CMK (cell line): ENCODE data around the gene VAV3.
"Not testable (repeated sequence)": the region's sequence is repeated elsewhere in the genome, so short reads cannot be mapped to it uniquely, and the experiment has no call there.

Source experiments
- DNase-seq: peaks from one replicate; pipeline ENCODE4 v3.0.0-alpha.2; 2010; ENCODE audit warnings: low read depth

Gene VAV3

DNA sequence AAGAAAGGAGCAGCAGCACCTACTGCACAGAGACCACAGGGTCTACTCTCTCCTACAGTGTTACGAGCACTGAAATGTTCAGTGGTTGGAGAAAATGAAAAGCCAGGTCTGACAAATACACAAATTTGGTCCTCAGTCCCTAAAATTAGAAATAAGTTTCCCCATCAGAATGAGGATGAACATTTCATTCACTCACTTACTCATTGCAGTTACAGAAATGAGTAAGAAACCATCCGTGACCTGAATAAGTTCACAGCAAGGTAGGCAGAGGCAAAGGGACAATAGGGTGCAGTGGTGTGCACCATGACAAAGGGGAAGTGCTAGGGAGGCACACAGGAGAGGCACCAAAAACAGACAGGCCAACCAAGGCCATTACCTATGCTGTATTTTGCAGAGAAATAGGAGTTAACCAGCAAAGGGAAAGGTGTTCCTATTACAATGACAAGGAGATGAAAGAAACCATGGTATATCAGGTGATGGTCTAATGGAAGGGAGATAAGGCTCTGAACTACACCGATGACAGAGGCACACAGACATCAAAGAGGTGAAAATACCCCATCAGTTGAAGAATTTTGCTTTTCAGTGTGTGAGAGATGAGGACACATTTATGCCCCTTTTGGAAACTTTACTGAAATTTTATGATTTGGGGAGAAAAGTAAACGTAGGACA is 29.4 kb downstream of the VAV3 start:
- DNase-seq: no peak

- DNase-seq: no peak
These were observed 30.4 kb downstream of the VAV3 start for GRCh38 chr1:107934578-107934977.

DNA sequence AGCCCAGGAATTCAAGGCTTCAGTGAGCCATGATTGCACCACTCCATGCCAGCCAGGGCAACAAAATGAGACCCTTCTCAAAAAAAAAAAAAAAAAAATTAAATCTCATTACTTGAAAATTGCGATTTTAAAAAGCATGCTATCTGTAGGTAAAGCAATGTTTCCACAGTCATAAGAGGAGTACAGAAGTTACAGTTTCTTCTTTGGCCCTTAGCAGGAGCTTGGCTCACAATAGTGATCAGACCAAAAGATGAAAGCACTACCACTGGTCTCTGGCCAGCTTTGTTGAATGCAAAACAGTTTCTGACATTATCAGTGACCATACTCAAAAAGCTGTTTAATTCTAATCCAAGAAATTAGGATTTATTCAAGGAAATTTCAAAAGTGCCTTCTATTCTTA is 31.2 kb downstream of the VAV3 start:
- DNase-seq: no peak

- DNase-seq: no peak
These were observed 34.7 kb downstream of the VAV3 start for GRCh38 chr1:107930292-107930691.

DNA sequence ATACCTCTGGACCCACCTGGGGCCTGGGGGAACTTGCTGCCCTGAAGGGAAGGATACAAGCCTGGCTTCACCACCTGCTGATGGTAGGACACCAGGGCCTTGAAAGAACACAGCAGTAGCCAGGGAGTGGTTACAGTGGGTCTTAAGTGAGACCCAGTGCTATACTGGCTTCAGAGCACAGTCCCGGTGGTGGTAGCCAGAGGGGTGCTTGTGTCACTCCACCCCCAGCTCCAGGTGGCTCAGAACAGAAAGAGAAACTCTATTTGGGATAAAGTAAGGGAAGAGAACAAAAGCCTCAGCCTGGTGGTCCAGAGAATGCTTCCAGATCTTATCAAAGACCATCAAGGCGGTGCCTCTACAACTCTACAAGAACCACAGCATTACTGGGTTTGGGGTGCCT is 37.2 kb downstream of the VAV3 start:
- no peak for DNase-seq

- no peak for DNase-seq
These were observed 38.4 kb downstream of the VAV3 start for GRCh38 chr1:107926436-107927080.

GRCh38 chr1:107925565-107925964 is 39.4 kb downstream of the VAV3 start:
- DNase-seq: no peak

- no peak for DNase-seq
These were observed 44.0 kb downstream of the VAV3 start for GRCh38 chr1:107920999-107921398.

DNA sequence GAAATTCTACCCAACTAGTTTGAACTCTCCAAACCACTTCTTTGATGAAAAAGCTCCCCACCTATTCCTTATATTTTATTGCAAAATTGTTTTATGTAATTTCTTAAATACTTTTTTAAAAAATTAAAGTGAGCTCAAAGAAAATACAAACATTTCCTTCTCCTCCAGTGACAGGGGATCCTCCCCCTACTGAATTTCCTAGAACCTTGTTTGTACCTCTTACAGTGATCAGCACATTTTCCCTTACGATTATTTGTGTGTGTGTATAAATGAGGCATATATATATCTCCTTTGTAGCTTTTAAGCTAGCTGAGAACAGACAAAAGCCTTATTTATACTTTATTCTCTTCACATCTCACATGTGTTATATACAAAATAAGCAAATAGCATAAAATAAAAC is 44.4 kb downstream of the VAV3 start:
- DNase-seq: no peak

DNA sequence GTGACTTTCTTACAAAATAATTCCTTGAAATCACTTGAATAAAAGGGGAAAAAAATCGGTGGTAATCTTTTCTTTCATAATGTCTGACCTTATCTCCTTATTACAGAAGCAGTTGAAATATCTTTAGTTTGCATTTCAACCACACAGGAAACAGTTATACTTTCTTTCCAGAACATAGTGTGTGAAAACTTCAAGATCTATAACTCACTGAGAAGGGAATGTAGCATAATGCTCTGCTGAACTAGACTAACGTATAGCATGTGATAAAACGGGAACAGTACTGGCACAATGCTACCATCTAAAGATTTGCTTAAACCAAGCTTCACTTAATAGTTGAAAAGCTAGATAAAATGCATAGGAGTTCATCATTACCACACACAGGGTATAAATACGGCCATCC is 45.0 kb downstream of the VAV3 start:
- DNase-seq: peak; percentile 36

- DNase-seq: no peak
These were observed 50.7 kb downstream of the VAV3 start for GRCh38 chr1:107914119-107914765.

GRCh38 chr1:107912656-107913055 is 52.3 kb downstream of the VAV3 start:
- no peak for DNase-seq

DNA sequence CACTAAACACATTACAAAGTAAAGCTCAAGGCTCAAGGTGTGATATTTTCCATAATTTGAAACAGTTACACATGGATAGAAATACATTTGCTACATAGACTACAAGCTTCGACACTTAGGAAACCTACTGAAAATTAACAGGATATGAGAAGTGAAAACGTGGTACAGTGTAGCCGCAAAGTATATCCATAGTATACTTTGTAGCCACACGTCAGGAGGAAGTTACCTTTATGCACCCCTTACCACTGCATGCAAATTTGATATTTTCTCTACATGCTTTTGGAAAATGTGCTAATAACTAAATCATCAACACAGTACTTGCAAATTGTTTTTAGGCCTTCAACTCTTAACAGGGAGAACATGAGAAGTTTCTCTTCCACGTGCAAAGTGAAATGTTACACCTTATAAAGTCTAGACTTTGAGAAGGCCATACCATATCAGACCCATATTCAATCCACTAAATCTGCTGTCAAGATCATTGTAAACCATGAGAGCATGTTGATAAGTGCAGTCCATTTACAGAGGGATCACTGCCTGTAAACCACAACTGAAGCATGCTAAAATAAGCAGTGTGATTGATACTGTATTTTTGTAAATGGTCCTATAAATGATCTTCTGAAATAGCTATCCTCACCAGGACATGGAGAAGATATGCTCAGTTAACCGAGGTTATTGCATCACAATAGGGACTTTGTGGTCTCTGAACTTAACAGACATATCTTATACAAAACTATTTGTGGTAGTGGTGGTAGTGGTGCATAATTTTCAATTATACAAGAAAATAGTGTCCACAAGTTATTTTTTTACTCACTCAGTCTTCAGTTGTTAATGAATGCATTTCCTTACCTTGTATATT is 64.7 kb downstream of the VAV3 start:
- DNase-seq: no peak

DNA sequence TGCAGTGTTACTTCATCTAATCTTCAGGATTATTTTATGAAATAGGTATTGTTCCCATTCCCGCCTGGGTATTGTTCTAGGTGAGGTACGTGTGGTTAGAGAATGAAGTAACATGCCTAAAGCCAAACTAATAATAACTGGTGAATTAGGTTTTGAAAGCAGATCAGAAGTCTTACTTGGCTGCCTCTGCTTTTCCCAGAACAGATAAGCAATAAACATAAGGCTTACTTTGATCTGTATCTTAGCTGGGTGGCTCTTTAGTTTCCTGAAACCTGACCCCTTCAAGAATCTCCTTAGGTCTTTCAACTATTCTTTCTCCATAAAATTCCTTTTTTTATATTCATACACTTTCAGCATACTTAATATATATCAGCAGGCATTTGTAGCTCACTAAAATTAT is 65.3 kb downstream of the VAV3 start:
- DNase-seq: no peak

DNA sequence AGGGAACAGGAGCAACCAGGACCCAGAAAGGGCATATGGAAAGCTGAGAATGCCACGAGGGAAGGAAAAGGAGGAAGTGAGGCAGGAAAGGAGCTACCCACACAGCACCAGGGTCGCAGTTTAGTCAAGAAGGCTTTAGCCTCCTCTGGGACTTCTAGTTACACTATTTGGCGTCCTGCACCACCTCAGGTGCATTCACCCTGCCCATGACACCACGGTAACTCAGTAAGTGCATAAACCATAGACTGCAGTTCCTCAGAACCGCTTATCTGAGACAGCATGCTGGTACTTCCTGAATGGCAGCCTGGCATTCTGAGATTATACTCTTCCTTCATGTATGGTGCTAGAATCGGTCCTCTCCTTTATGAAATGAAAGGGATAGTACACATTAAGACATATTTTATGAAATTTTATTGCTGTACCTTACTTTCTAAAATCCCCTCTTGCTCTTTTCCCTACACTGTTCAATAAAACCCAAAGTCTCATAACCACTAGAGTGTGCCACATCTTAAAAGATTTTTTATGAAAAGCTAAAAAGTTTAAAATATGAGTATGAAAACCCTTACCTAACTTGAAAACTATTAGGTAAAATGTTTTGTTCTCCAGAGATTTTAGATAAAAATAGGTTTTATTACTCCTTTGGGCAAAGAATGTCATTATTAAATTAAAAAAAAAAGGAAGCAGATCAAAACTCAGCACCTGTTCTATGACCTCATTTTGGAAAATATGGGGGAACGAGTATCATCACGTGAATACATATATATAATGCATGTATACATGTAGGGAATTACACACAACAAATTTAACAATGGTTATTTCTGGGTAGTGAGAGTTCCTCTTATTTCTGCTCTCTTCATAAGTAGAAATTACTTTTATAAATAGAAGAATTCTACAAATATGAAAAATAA is 67.3 kb downstream of the VAV3 start:
- DNase-seq: no peak

- no peak for DNase-seq
These were observed 68.0 kb downstream of the VAV3 start for GRCh38 chr1:107896936-107897335.

DNA sequence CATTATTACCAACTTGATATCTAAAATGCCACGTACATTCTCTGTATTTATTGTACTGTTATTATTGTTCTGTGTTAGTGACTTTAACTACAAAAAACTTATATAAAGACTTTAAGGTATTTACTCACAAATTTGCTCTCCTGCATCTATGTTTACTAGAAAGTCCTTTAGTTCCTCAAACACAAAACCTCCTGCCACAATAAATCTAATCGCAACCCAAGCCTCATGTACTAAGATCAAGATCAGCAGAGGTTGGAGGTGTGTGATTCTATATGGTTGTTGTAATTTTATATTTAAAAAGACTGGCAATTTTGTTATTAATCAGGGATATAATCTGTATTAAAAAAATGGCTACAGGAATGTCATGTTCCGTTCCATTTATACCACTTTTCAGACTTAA is 68.6 kb downstream of the VAV3 start:
- no peak for DNase-seq

DNA sequence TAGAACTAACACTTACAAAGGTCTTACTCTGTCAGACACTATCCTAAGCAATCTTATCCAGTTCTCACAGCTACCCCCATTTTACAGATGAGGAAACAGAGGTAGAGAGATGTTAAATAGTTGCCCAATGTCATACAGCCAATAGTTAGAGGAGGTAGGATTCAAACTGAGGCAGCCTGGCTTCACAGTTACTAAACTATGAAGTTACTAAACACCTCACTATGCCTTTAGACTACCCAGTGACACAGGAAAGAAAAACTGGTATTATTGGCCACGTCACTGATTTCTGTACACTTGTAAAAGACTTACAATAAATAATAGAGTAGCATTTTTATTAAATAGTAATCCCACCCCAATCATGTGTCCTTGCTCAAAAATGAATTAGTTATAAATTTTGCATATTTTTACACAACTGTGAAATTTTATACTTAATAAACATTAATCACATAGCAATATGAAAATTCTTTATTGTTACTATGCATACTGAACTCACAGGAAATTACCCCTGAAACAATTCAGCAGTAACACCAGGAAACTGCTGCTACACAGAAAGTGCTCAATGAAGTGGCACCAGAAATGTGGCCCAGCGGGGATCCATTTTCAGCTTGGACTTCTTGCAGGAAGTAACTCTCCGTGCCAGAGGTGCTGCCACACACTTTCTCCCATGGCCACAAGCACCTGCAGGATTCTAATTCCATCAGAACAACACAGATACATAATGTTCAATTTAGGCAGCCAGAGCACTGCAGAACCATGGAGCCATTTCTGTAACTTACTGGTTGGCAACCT is 69.4 kb downstream of the VAV3 start:
- DNase-seq: no peak

- no peak for DNase-seq
These were observed 70.4 kb downstream of the VAV3 start for GRCh38 chr1:107894605-107895004.

GRCh38 chr1:107893350-107893749 is 71.6 kb downstream of the VAV3 start:
- not testable (repeated sequence) for DNase-seq

- DNase-seq: no peak
These were observed 75.5 kb downstream of the VAV3 start for GRCh38 chr1:107889524-107889923.
